HG03097 (cell line): ENCODE measurements around the gene INPP5D.
"Not testable (repeated sequence)": the region's sequence is repeated elsewhere in the genome, so short reads cannot be mapped to it uniquely, and the experiment has no call there.

Experiments
- ATAC-seq: cut with Tn5 transposase; IDR thresholded peaks from one replicate; pipeline ENCODE4 v1.9.1; 2021; ENCODE audit not compliant: unreplicated experiment, low FRiP score

Gene INPP5D

DNA sequence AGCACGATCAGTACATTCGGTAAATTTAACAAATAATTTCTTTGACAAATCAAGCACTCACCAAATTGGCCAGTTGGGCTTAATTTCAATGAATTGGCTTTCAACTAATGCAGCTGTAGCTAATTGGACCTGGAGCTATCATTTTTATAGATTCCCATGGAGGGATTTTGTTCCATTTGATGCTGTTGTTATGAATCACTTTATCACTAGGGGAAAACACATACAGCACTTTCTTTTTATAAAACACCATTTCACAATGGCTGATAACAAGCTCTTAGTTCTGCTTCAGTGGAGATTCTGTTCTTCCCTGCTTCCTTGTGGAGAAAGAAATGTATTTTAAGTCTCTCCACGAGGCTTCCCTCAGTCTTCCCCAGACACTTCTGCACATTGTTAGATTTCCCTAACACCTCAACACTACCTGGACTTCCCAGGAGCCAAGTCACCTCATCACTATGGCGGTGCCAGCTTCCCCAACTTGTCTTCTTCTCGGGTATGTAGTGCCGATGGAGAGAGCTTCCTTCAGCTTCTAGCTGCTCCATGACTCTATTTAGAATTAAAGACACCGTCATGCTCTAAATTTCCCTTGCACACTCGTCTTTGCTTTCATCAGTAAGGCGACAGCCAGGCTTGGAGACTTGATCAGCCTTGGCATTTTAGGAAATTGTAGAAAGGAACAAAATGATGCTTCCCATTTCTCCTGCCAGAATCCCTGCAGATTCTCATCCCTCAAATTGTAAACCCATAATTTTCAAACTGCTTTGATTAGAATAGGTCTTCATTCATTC is 72.0 kb downstream of the INPP5D start:
- ATAC-seq, result no peak

DNA sequence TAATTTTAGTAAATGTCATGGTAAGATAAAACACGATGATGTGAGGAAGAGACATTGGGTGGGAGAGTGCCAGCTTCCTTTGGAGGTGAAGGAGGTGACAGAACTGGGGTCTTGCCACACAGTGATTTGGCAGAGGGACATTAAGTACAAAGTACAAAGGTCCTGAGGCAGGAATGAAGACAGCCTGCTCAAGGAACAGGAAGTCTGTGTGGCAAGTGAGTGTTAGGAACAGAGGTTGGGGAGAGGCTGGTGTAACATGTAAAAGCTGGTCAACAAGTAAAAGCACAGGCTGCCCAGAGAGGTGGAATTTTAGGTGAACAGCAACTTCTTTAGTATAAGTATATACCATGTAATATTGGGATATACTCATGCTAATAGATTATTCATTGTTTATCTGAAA is 73.1 kb downstream of the INPP5D start:
- no peak for ATAC-seq

DNA sequence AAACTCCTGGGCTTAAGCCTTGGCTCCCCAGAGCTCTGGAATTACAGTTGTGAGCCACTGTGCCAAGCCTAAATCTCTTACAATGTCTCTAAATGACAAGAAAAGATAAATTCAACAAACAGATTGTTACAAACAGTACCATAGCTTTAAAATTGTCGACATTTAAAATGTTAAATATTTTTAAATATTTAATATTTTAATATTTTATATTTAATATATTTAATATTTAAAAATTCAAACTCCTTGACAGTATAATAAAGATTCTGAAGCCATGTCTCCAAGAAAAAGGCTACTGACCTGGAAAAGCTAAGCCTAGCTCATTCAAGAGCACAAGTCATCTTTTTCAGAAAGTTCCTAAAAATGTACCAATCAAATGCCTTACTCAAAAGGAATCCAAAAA is 75.3 kb downstream of the INPP5D start:
- no peak for ATAC-seq

DNA sequence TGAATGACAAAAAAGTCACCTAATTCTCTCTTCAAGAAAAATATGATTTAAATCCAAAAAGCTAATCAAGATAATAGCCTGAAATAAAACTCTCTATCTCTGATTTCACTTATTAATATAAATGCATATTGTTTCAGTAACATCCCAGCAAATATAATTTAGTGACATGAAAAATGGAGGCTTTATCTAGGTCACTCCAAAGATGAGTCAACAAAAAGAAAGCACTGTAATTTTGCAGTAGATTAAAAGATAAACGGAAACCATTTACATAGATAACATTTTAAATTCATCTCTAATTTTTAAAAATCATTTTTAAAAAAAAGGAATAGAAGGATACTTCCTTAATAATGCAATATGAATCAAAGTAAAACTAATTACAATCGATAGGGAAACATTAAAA is 76.9 kb downstream of the INPP5D start:
- no peak for ATAC-seq

DNA sequence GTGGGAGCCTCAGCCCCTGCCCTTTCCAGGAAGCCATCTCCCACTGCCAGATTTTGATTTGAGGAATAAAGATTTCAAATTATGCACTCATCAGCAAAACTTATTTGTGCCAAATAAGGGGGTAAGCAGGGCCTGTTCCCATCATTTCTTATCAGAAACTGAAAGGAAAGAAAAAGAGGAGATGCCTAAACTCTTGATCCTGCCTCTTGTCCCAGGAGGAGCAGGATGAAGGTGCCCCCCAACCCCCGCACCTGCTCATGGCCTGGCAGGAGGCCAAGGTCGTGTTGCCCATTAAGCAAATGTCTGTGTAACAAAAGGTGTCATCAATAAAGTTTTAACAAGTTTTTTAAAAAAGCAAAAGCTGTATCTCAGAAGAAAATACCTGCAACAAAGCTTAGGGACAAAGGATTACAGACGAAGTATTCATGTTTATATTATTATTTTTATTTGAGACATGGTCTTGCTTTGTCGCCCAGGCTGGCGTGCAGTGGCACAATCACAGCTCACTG is 80.0 kb downstream of the INPP5D start:
- no peak for ATAC-seq

DNA sequence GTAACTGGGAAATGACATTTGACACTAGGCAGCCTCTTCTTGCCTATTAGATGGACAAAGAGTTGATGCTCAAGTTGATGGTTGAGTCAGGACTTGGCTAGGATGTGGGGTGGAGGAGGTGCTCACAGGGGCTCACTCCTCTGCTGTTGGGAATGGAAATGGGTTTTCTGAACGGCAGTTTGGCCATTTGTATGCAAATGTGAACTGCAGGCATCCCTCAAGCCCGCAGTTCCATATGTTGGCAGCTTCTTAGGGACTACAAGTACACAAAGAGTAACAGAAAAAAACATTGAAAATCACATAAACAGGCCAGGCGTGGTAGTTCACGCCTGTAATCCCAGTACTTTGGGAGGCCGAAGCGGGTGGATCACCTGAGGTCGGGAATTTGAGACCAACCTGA is 80.8 kb downstream of the INPP5D start:
- ATAC-seq, result no peak

DNA sequence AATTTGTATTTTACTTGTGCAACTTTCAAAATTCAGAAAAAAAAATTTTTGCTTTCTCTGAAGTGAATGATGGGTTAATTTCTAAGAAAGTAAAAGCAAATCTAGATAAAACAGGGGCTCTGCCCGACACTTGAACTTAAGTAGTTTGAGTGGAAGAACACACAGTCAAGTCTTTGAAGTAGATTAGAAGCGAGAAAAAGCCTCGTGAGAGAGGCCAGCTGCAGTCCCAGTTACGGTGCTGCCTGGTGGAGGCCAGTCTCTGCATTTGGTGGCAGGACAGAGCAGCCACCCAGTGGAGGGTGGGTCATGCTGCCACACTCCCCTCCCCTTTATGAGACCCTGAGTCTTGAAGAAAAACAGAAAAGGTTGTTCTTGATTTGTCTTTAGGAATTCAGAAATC is 81.8 kb downstream of the INPP5D start:
- no peak for ATAC-seq

DNA sequence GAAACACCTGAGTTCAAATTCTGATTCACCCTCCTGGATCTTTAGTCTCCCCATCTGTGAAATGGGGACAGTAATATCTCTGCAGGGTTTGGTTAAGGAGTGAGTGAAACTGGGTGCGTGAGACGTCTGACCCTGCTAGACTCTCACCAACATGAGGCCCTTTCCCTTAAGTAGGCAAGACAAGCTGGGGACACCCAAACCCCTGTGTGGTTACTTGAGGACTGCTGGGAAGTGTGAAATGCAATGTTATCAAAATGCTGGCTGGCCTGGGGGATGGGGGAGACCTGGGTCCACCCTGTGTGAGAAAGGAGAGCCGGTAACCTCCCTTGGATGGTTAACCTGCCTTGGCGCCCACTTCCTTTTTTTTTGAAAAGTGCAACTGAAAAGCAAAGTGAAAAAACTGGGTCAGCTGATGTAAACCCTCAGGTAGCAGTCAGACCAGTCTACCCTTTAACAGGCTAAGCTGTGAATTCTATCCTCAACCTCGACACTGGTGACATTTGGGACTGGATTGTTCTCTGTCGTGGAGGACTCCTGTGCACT is 82.3 kb downstream of the INPP5D start:
- peak; percentile 75 for ATAC-seq

DNA sequence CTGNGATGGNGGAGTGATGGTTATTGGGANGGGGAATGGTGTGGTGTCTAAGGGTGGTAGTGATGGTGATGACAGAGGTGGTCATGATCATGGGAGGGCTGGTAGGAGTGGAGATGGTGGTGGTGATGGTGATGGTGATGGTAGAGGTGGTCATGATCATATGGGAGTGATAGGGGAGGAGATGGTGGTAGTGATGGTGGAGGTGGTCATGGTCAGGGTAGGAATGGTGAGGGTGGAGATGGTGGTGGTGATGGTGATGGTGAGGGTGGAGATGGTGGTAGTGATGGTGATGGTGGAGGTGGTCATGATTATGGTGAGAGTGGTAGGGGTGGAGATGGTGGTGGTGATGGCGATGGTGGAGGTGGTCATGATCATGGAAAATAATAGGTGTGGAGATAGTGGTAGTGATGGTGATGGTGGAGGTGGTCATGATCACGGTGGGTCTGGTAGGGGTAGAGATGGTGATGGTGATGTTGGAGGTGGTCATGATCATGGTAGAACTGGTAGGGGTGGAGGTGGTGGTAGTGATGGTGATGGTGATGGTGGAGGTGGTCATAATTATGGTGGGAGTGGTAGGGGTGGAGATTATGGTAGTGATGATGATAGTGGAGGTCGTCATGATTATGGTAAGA is 83.7 kb downstream of the INPP5D start:
- no peak for ATAC-seq

DNA sequence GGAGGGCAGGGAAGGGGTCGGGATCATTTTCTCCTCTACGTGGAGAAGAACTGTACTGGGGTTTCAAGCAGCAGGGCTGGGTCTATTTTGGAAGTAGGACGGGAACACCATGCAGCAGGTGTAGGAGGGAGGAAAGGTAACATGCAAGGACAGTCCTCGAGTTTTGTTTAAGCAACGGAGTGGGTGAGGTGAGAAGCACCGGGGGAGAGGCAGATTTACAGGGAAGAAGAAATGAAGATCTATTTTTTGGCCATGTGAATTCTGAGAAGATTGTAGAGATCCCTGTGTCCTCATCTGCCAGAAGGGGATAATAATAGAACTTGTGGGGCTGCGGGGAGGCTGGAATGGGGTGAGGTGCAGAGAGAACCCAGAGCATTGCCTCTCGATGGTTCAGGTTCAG is 85.6 kb downstream of the INPP5D start:
- ATAC-seq, result no peak

DNA sequence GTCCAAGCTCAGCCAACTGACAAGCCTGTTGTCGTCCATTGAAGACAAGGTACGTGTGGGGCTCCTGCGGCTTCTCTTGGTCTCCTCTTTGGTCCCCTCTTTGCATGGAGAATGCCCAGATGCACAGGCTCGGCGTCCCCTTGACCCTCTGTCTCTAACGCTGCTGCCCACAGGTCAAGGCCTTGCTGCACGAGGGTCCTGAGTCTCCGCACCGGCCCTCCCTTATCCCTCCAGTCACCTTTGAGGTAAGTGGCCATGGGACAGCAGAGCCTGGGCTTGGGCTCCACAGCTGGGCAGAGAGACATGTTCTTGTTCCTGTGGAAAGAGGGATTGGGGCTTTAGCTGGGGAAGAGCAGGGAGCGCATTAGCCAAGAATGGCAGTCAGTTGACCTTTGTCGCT is 86.1 kb downstream of the INPP5D start:
- ATAC-seq, result no peak

DNA sequence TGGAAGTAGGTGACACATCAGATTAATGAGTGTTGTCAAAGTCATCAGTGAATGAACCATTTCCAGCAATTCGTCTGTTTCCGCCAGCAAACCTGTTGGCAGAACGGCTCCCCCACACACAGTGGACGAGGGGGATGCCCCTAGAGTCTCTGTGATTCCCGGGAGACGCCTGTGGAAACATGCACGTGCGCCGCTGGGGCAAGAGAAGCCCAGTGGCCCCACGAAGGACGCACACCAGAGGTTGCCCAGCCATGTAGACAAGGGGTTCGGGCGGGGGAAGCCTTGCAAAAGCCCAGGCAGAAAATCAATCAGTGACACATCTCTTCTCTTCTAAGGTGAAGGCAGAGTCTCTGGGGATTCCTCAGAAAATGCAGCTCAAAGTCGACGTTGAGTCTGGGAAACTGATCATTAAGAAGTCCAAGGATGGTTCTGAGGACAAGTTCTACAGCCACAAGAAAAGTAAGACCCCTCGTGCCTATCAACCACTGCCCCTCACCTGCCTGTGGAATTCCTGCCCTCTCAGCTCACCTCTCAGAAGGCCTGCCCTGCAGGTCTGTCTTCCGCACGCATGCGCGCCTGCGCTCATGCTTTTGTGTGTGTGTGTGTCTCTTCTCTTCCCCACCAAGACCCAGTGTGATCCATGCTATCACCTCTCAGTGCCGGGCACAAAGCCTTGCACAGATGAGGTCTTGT is 87.1 kb downstream of the INPP5D start:
- no peak for ATAC-seq

DNA sequence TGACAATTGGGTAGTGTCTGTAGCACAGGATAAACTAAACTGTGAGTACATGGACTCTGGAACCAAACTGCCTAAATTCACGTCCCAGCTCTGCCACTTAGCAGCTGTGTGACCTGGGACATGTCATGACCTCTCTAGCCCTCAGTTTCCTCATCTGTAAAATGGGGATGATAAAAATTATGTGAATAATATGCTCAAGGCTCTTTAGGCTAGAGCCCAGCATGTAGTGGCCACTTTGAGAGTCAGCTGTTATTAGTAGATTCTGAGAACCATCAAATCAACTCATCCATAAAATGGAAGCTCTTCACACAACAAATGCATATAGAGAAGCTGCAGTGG is 87.7 kb downstream of the INPP5D start:
- ATAC-seq, result no peak

DNA sequence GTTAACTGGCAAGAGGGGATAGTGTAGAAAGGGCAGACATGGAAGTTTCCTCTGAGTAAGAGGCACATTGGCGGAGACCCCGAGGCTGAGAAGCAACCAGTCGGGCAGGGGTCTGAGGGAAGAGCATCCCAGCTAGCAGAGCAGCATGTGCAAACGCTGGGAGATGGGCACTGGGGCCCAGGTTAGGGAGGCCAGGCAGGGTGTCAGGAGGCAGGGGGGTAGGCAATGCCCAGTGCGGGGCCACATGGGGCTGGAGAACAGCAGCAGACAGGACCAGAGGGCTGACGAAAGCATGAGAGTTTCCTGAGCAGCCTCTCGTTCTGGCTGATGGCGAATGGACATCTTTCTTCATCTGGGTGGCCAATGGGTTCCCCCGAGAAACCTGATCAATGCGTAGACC is 88.2 kb downstream of the INPP5D start:
- ATAC-seq, result no peak

DNA sequence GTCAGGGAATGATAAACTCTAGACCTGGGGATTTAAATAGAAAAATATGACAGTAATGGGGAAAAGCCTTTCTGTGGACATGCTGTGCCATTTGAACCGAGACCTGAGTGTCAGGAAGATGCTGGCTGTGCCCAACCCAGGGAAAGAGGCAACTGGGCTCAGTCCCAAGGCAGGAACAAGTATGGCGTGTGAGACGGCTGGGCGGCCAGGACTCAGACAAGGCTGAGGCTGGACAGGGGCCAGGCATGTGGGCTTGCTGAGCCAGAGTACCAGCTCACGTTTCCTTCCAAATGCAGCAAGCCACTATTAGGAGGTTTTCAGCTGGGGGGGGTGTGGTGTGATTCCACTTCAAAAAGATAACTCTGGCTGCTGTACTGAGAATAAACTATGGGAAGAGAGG is 92.4 kb downstream of the INPP5D start:
- ATAC-seq, result no peak

DNA sequence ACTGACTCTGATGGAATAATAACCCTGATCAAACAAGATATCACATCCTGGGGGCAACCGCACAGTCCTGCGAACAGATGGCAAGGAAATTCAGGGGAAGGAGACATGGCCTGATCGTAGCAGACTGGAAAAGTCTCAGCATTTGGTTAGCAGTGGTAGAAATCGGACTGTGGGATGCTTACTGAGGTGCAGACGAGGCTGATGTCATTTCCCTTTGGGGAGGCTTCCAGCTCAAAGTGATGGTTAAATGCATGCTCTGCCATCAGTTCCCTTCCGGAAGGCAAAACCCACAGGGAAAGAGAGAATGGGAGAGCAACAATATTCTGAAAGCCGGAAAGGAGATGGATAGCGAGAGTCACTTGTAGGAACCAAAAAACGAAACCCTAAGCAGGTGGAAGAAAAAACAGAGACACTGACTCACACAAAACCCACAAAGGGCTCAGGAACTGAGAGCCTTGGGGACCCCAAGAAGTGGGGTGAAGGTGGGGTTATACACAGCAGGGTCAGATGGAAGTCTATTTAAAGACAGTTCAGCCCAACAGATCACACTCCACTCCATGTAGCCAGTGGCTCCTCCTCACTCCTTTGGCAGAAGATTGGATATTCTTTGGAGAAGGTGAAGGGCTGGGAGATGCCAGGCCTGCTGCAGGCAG is 93.1 kb downstream of the INPP5D start:
- no peak for ATAC-seq

DNA sequence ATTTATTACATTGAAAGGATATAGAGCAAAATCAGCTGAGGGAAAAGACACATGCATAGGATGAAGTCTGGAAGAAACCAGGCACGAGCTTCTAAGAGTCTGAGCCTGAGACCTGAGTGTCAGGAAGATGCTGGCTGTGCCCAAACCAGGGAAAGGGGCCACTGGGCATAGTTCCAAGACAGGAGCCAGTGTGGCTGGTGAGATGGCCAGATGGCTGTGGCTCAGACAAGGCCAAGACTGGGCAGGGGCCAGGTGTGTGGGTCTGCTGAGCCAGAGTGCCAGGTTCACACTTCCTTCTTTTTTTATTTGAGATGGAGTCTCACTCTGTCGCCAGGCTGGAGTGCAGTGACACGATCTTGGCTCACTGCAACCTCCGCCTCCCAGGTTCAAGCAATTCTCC is 95.9 kb downstream of the INPP5D start:
- ATAC-seq, result no peak

DNA sequence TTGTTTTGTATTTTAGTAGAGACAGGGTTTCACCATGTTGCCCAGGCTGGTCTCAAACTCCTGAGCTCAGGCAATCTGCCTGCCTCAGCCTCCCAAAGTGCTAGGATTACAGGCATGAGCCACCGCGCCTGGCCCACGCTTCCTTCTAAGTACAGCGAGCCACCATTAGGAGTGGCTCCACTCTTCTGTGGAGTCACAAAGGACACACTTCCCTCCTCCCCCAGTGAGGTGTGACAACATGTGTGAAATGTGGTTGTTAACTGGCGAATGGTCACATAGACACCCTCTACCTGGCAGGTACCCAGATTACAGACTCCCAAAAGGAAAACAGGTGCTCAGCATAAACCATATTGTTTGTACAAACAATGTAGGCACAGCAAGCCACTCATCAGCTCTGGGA is 96.3 kb downstream of the INPP5D start:
- not testable (repeated sequence) for ATAC-seq

DNA sequence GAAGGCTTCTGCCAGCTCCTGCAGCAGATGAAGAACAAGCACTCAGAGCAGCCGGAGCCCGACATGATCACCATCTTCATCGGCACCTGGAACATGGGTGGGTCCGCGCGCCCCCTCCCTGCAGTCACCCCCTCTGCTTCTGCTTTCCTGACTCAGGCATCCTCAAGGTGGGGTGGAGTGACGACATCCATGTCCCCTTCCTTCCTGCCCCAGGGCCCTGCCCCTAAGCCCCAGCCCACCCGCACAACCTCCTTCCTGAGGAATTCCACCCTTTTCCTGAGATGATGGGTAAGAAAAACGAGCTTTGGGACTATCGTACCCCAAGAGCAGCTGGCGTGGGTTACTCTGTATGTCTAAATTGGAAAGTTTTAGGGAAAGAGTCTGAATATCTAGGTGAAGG is 101.6 kb downstream of the INPP5D start:
- ATAC-seq, result no peak

DNA sequence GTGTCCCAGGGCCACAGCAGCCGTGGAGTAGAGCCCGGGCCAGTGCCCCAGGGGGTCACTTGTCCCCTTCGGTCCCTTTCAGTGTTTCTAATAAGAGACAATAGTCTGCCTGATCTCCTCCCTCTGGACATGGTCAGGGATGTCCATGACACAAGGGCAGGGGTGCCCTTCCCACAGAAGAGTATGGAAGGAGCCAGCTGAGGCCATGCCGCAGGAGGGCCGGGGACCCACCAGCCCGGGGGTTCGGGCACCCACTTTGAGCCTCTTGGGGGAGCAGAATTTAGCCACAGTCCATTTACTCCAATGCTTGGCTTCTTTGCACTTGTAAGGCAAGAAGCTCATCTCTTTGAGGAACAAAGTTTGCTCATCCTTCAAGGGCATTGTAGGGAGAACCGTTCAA is 102.6 kb downstream of the INPP5D start:
- ATAC-seq, result no peak

DNA sequence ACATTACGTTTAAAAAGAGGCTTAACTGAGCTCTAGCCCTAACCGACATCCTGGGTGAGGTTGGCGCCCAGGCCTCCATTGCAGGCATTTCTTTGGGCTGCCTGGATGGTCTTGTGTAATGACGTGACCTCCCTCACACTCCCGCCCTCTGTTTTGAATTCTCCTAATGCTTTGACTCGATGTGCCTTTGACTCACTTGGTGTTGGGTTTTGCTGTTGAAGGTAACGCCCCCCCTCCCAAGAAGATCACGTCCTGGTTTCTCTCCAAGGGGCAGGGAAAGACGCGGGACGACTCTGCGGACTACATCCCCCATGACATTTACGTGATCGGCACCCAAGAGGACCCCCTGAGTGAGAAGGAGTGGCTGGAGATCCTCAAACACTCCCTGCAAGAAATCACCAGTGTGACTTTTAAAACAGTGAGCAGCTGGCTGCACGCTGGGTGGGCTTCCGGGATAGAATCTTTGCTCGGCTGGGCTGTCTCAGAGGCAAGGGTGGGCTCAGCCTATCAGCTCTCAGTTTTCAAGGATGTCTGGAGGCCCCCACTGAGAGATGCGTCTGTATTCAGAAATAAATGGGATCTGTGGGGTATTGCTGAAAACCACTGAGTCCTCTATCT is 103.5 kb downstream of the INPP5D start:
- ATAC-seq, result no peak
